Keratinocyte (primary cell): ENCODE data around the gene HPS6. TPM values are rescaled to one million over a fixed set of nuclear protein-coding genes. Genes with fewer than 3 reads are reported as not detected.

Experiments used
- DNase-seq: peaks from one replicate; pipeline ENCODE4 v3.0.0-alpha.2; 2011; ENCODE audit warnings: low read depth, missing footprints, low spot score
- FAIRE-seq: peaks from 2 replicates; lab custom pipeline; 2011; peaks lifted over from hg19 to GRCh38; lab: Jason Lieb, UNC
- H2AFZ ChIP-seq: 2 replicates; pipeline ENCODE4 v1.6.0; 2012; ENCODE audit warnings: low read length, control low read depth, inconsistent platforms; ENCODE audit not compliant: control insufficient read depth
- H3K27ac ChIP-seq: 2 replicates; pipeline ENCODE4 v1.5.1; 2011; ENCODE audit warnings: low read length; ENCODE audit not compliant: control insufficient read depth, insufficient read depth
- H3K27me3 ChIP-seq: 3 replicates; pipeline ENCODE4 v1.6.0; 2011; ENCODE audit warnings: low read length; ENCODE audit not compliant: control insufficient read depth, insufficient read depth; ENCODE audit errors: extremely low read depth
- H3K36me3 ChIP-seq, 2 experiments: 2 replicates in 1 of 2; 3 replicates in 1 of 2; pipeline ENCODE4 v1.5.1; 2011; ENCODE audit warnings: low read length in 2 of 2, mild to moderate bottlenecking in 1 of 2; ENCODE audit not compliant: control insufficient read depth in 2 of 2, insufficient read depth in 2 of 2; ENCODE audit errors: extremely low read depth in 1 of 2
- H3K4me1 ChIP-seq: 3 replicates; pipeline ENCODE4 v1.5.1; 2011; ENCODE audit warnings: low read length; ENCODE audit not compliant: control insufficient read depth, insufficient read depth; ENCODE audit errors: extremely low read depth
- H3K4me2 ChIP-seq: 3 replicates; pipeline ENCODE4 v1.6.0; 2011; ENCODE audit warnings: low read depth, low read length; ENCODE audit not compliant: control insufficient read depth, insufficient read depth; ENCODE audit errors: extremely low read depth
- H3K4me3 ChIP-seq, 3 experiments: fragments of 200-600 bp in 1 of 3; sonication (generic) in 1 of 3; 2 replicates in 2 of 3; 3 replicates in 1 of 3; pipeline ENCODE4 v1.5.1; 2011 to 2016; ENCODE audit warnings: low read length in 3 of 3, mild to moderate bottlenecking in 3 of 3, control low read depth in 2 of 3, inconsistent platforms in 1 of 3, low read depth in 1 of 3, mixed read lengths in 1 of 3, mixed run types in 1 of 3, moderate library complexity in 1 of 3; ENCODE audit not compliant: control insufficient read depth in 2 of 3, insufficient read depth in 2 of 3; ENCODE audit errors: extremely low read depth in 1 of 3
- H3K79me2 ChIP-seq: 2 replicates; pipeline ENCODE4 v1.6.0; 2012; ENCODE audit warnings: low read length; ENCODE audit not compliant: control insufficient read depth, insufficient read depth
- H3K9ac ChIP-seq: 3 replicates; pipeline ENCODE4 v1.6.0; 2011; ENCODE audit warnings: low read length; ENCODE audit not compliant: control insufficient read depth, insufficient read depth; ENCODE audit errors: extremely low read depth
- H3K9me1 ChIP-seq: 3 replicates; pipeline ENCODE4 v1.6.0; 2011; ENCODE audit warnings: low read length; ENCODE audit not compliant: control insufficient read depth, insufficient read depth; ENCODE audit errors: extremely low read depth
- H3K9me3 ChIP-seq: 2 replicates; pipeline ENCODE4 v1.5.1; 2012; ENCODE audit warnings: low read depth, low read length; ENCODE audit not compliant: control insufficient read depth
- H4K20me1 ChIP-seq: 3 replicates; pipeline ENCODE4 v1.6.0; 2011; ENCODE audit warnings: low read length; ENCODE audit not compliant: control insufficient read depth, insufficient read depth; ENCODE audit errors: extremely low read depth
- CTCF ChIP-seq, 3 experiments: IDR thresholded peaks in 1 of 3; conservative IDR thresholded peaks in 1 of 3; optimal IDR thresholded peaks in 1 of 3; 2 replicates in 2 of 3; 3 replicates in 1 of 3; pipeline versions ENCODE3 to v1.5.1; 2011; ENCODE audit warnings: low read length in 3 of 3, mild to moderate bottlenecking in 3 of 3, moderate library complexity in 2 of 3, control low read depth in 1 of 3, inconsistent platforms in 1 of 3; ENCODE audit not compliant: insufficient read depth in 2 of 3; ENCODE audit errors: extremely low read depth in 1 of 3
- EZH2 ChIP-seq: IDR thresholded peaks from one replicate; pipeline ENCODE4 v1.6.1; 2012; ENCODE audit warnings: inconsistent platforms, mild to moderate bottlenecking, low read length, moderate library complexity
- dilution Hi-C: fragments of 300-500 bp; cut with MboI; formaldehyde crosslinking; loops from one replicate; pipeline ENCODE4 v1.7.0; 2020; ENCODE audit warnings: low sequenced_read_pairs; ENCODE audit not compliant: extremely low pct_ligation_motif_present
- polyA plus RNA-seq, 5 experiments: library from polyadenylated mRNA; depleted of rRNA in 3 of 5; stranded (reverse) in 3 of 5; stranded (forward) in 1 of 5; unstranded in 1 of 5; fragments of >200 nt; gene quantifications; 1 replicate in 1 of 5; 2 replicates in 3 of 5; 3 replicates in 1 of 5; pipeline versions ENCODE4 v1.2.1 to v1.2.3, GENCODE V29; 2011 to 2012; ENCODE audit warnings: missing spikeins in 2 of 5, low read depth in 1 of 5, low replicate concordance in 1 of 5

The HPS6 gene
- polyA plus RNA-seq, 1 donor (not counting 4 experiments of a cell fraction or from before 2014, with no cell fraction given), result 8.6 TPM

- TF ChIP-seq EZH2, result no peak
- no peak for TF ChIP-seq CTCF (optimal IDR thresholded peaks at IDR 0.05 in 1 of 3, IDR thresholded peaks at IDR 0.05 in 1 of 3, conservative IDR thresholded peaks at IDR 0.05 in 1 of 3; ENCODE audit: extremely low read depth in 1 of 3, insufficient read depth in 2 of 3, low read length in 3 of 3)
- H3K9ac ChIP-seq, result no peak overlapping the region
- H3K9me1 ChIP-seq, result no peaks in the 10 kb centered on the region
- no peak overlapping the region for H3K4me3 ChIP-seq
- FAIRE-seq, result no peak
- no peak overlapping the region for H2AFZ ChIP-seq
- peaks cover 26% of the 10 kb centered on the region for H3K79me2 ChIP-seq
- no peak for DNase-seq
- peaks cover 0 to 2% of the 10 kb centered on the region in 2 experiments for H3K36me3 ChIP-seq
- H3K9me3 ChIP-seq, result no peaks in the 10 kb centered on the region
- H3K4me1 ChIP-seq, result no peaks in the 10 kb centered on the region
- no peak overlapping the region for H3K4me2 ChIP-seq
- no peaks in the 10 kb centered on the region for H3K27me3 ChIP-seq
- no peaks in the 10 kb centered on the region for H4K20me1 ChIP-seq
- dilution Hi-C loops, result no loop called here
- no peak overlapping the region for H3K27ac ChIP-seq
These were observed 24.7 kb upstream of the HPS6 start for GRCh38 chr10:102040305-102041050.

GRCh38 chr10:102045292-102045691, 19.9 kb upstream of the HPS6 start:
- TF ChIP-seq CTCF (optimal IDR thresholded peaks at IDR 0.05 in 1 of 3, IDR thresholded peaks at IDR 0.05 in 1 of 3, conservative IDR thresholded peaks at IDR 0.05 in 1 of 3; ENCODE audit: extremely low read depth in 1 of 3, insufficient read depth in 2 of 3, low read length in 3 of 3), result no peak
- no peak for TF ChIP-seq EZH2
- Histone ChIP-seq H3K4me1 (no peaks in the 10 kb centered on the region), H3K79me2 (peaks cover 57% of the 10 kb centered on the region), H3K27me3 (no peaks in the 10 kb centered on the region), H2AFZ (no peak overlapping the region), H3K4me3 (no peak overlapping the region), H3K9me3 (no peaks in the 10 kb centered on the region), H3K9ac (no peak overlapping the region), H3K36me3 (no peaks in the 10 kb centered on the region), H3K4me2 (no peak overlapping the region), H3K9me1 (no peaks in the 10 kb centered on the region), H4K20me1 (no peaks in the 10 kb centered on the region), H3K27ac (no peak overlapping the region)
- no peak for FAIRE-seq
- no peak for DNase-seq
- dilution Hi-C loops, result no loop called here
